GM12891 (cell line): ENCODE data around the gene CDH4.

Experiments
- DNase-seq: peaks from one replicate; pipeline ENCODE4 v3.0.0; 2011; ENCODE audit warnings: low spot score; ENCODE audit not compliant: insufficient read length
- FAIRE-seq: peaks from 2 replicates; lab custom pipeline; 2011; peaks lifted over from hg19 to GRCh38; lab: Jason Lieb, UNC
- PAX5 ChIP-seq: IDR thresholded peaks from 2 replicates; pipeline ENCODE4 v1.6.1; 2011; ENCODE audit warnings: low read length, moderate library complexity, mild to moderate bottlenecking; ENCODE audit not compliant: insufficient read depth, severe bottlenecking
- POLR2A ChIP-seq: IDR thresholded peaks from 2 replicates; pipeline ENCODE4 v1.6.1; 2011; ENCODE audit warnings: low read depth, low read length, control low read depth
- POLR2AphosphoS5 ChIP-seq: IDR thresholded peaks from 2 replicates; pipeline ENCODE4 v1.6.1; 2011; ENCODE audit warnings: low read depth, low read length, control low read depth
- POU2F2 ChIP-seq: IDR thresholded peaks from 2 replicates; pipeline ENCODE4 v1.6.1; 2011; ENCODE audit warnings: low read depth, mild to moderate bottlenecking, control low read depth, low read length, moderate library complexity
- SPI1 ChIP-seq: IDR thresholded peaks from 2 replicates; pipeline ENCODE4 v1.6.1; 2011; ENCODE audit warnings: low read depth, low read length, control low read depth
- TAF1 ChIP-seq: IDR thresholded peaks from 2 replicates; pipeline ENCODE4 v1.6.1; 2011; ENCODE audit warnings: low read depth, low read length, control low read depth

The CDH4 gene

GRCh38 chr20:61599541-61599992, 347.5 kb downstream of the CDH4 start:
- TF ChIP-seq POU2F2 (no peak), POLR2AphosphoS5 (no peak), TAF1 (no peak), POLR2A (no peak), SPI1 (no peak), PAX5 (no peak)
- FAIRE-seq = no peak
- no peak for DNase-seq

- DNase-seq (no peak), FAIRE-seq (no peak)
- TF ChIP-seq POLR2AphosphoS5 (no peak), PAX5 (no peak), SPI1 (no peak), POU2F2 (no peak), TAF1 (no peak), POLR2A (no peak)
Observed at GRCh38 chr20:61600016-61600415, 348.0 kb downstream of the CDH4 start.

- TF ChIP-seq SPI1 (no peak), POLR2AphosphoS5 (no peak), POLR2A (no peak), POU2F2 (no peak), PAX5 (no peak), TAF1 (no peak)
- FAIRE-seq (no peak), DNase-seq (no peak)
Observed at GRCh38 chr20:61601361-61601760, 349.3 kb downstream of the CDH4 start.

GRCh38 chr20:61601853-61602252, 349.8 kb downstream of the CDH4 start:
- FAIRE-seq (no peak), DNase-seq (no peak)
- TF ChIP-seq SPI1 (no peak), POU2F2 (no peak), POLR2A (no peak), PAX5 (no peak), POLR2AphosphoS5 (no peak), TAF1 (no peak)

GRCh38 chr20:61603715-61604114, 351.7 kb downstream of the CDH4 start:
- no peak for FAIRE-seq
- no peak for TF ChIP-seq PAX5
- no peak for TF ChIP-seq TAF1
- TF ChIP-seq SPI1 = no peak
- no peak for TF ChIP-seq POU2F2
- TF ChIP-seq POLR2AphosphoS5 = no peak
- no peak for TF ChIP-seq POLR2A
- no peak for DNase-seq

- TF ChIP-seq PAX5 (no peak), POLR2AphosphoS5 (no peak), SPI1 (no peak), POLR2A (no peak), TAF1 (no peak), POU2F2 (no peak)
- DNase-seq (no peak), FAIRE-seq (no peak)
Observed at GRCh38 chr20:61604549-61604948, 352.5 kb downstream of the CDH4 start.

GRCh38 chr20:61605283-61605682, 353.2 kb downstream of the CDH4 start:
- TF ChIP-seq SPI1 = no peak
- TF ChIP-seq POLR2A = no peak
- TF ChIP-seq POLR2AphosphoS5 = no peak
- TF ChIP-seq POU2F2 = no peak
- TF ChIP-seq TAF1 = no peak
- no peak for TF ChIP-seq PAX5
- FAIRE-seq = no peak
- no peak for DNase-seq

GRCh38 chr20:61605862-61606557, 353.9 kb downstream of the CDH4 start:
- DNase-seq (no peak), FAIRE-seq (no peak)
- TF ChIP-seq POU2F2 (no peak), POLR2AphosphoS5 (no peak), TAF1 (no peak), POLR2A (no peak), PAX5 (no peak), SPI1 (no peak)

GRCh38 chr20:61608275-61609085, 356.4 kb downstream of the CDH4 start:
- FAIRE-seq (no peak), DNase-seq (no peak)
- TF ChIP-seq SPI1 = no peak
- TF ChIP-seq POU2F2 = no peak
- TF ChIP-seq POLR2AphosphoS5 = no peak
- no peak for TF ChIP-seq TAF1
- no peak for TF ChIP-seq PAX5
- no peak for TF ChIP-seq POLR2A

- no peak for TF ChIP-seq PAX5
- TF ChIP-seq POLR2A = no peak
- no peak for TF ChIP-seq POLR2AphosphoS5
- no peak for TF ChIP-seq POU2F2
- DNase-seq = no peak
- FAIRE-seq = no peak
Observed at GRCh38 chr20:61609461-61609860, 357.4 kb downstream of the CDH4 start.
